Epithelial cell of umbilical artery (primary cell): ENCODE data around the gene TMEM161A. TPM values are rescaled to one million over a fixed set of nuclear protein-coding genes. Genes with fewer than 3 reads are reported as not detected.

Source experiments
- total RNA-seq: library from RNA; depleted of rRNA; stranded (reverse); fragments of >200 nt; gene quantifications from 2 replicates; pipeline ENCODE4 v1.2.3, GENCODE V29; 2014

The TMEM161A gene
- total RNA-seq: 26.0 and 28.0 TPM in 2 replicates

GRCh38 chr19:19138109-19138981 lies at the start of gene TMEM161A:
TSS of gene TMEM161A (minus strand) at chr19:19138478. CDS start at chr19:19138428, 50 bp downstream.

DNA sequence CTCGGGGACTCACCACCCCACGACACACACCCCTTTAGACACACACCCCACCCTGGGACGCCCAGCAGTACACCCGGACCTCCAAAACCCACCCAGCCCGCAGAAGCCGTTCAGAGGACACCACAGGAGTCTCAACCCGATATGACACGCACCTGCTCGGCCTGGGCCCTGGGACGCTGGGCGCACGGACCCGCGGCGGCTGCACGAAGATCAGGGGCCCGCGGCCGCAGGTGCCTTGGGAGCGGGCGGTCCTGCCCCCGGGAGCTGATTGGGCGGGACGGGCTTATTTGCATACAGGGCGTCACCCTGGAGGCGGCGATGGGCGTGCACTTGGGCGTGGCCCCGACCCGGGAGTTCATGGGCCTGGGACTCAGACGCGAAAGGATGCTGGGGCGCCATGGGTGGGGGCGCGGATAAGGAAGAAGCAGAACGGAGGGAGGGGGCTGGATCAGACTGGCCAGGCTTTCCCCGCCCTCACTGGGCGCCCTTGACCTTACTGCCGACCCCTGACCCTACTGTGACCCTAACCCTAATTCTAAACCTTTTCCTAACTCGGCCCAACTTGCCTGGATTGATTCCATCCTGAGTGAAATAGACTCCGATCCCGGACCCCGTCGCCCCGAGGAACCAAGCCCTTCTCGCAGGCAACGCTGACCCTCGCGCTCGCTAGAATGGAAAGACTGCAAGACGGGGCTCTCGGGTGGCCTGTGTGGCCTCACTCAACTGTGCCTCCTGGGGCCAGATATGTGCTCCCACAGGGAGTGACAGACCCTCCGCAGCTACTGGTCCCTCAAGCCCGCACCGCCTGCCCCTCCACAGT lies 32.0 kb upstream of the TMEM161A start, which contains the start of gene MEF2B:
MEF2B (minus strand) TSS at position 211 of the 820 bp plus-strand sequence. CDS start 19,528 bp downstream, outside the sequence.

Other genes with a start within 250 kb of the TMEM161A start
- 2.0 and 5.8 TPM in 2 replicates for gene CERS1, start 242.3 kb downstream of the TMEM161A start, total RNA-seq
- gene COPE, start 219.1 kb downstream of the TMEM161A start, total RNA-seq: 231 and 262 TPM in 2 replicates
- gene DDX49, start 218.8 kb downstream of the TMEM161A start, total RNA-seq: 53.9 and 65.8 TPM in 2 replicates
- 101 and 165 TPM in 2 replicates for gene HOMER3, start 197.3 kb downstream of the TMEM161A start, total RNA-seq
- 15.3 and 28.9 TPM in 2 replicates for gene SUGP2, start 105.0 kb downstream of the TMEM161A start, total RNA-seq
- gene ARMC6, start 104.9 kb downstream of the TMEM161A start, total RNA-seq: 45.5 and 53.0 TPM in 2 replicates
- gene SLC25A42, start 74.5 kb downstream of the TMEM161A start, total RNA-seq: 2.3 and 2.9 TPM in 2 replicates
- gene MEF2B, start 31.8 kb upstream of the TMEM161A start, total RNA-seq: 0.32 TPM in 1 of 2 replicates, not detected in the other
- 14.9 and 18.7 TPM in 2 replicates for gene BORCS8, start 53.7 kb upstream of the TMEM161A start, total RNA-seq
- gene RFXANK, start 53.8 kb upstream of the TMEM161A start, total RNA-seq: 77.2 and 88.4 TPM in 2 replicates
- gene NR2C2AP, start 64.9 kb upstream of the TMEM161A start, total RNA-seq: 12.0 and 17.9 TPM in 2 replicates
- under 0.01 TPM in 1 of 2 replicates, not detected in the other for gene NCAN, start 73.5 kb upstream of the TMEM161A start, total RNA-seq
- gene TM6SF2, start 134.8 kb upstream of the TMEM161A start, total RNA-seq: under 0.01 TPM in 1 of 2 replicates, not detected in the other
- 15.6 and 20.1 TPM in 2 replicates for gene SUGP1, start 182.0 kb upstream of the TMEM161A start, total RNA-seq
- 24.7 and 27.4 TPM in 2 replicates for gene MAU2, start 182.4 kb upstream of the TMEM161A start, total RNA-seq